Upper lobe of left lung (tissue), 4 donors: ENCODE data around the gene RIOK2.

Source experiments
- EP300 ChIP-seq, 4 donors: sonication (generic); formaldehyde crosslinking; IDR thresholded peaks; one replicate each; pipeline ENCODE4 v1.5.1; 2017; ENCODE audit warnings: antibody characterized with exemption in 4 of 4, control low read depth in 2 of 4
- TF ChIP-seq, protein P1 (sequence below), 6 experiments: fragments of 450-650 bp in 4 of 6; fragments of 200-600 bp in 2 of 6; sonication (generic) in 2 of 6; IDR thresholded peaks; one replicate each; pipeline ENCODE4 v1.5.1; 2016 to 2019; ENCODE audit warnings: antibody characterized with exemption in 6 of 6

DNA sequence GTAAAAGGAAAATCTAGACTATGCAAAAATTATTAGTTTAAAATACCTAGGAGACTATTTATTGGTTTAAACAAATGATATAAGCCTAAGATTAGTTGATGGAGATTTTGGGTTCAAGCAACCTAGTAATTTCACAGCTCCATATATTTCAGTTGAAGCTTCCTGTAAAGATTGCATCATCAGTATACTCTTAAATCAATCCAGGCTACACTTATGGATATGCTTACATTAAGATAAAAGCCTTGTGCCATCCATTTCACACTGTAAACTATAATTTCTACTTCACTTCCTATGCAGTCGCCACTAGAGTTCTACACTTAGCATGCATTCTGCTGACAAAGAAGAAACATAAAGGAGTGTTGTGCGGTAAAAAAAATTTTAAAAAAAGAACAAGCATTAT lies 33.3 kb downstream of the RIOK2 start:
- TF ChIP-seq, protein P1, sequence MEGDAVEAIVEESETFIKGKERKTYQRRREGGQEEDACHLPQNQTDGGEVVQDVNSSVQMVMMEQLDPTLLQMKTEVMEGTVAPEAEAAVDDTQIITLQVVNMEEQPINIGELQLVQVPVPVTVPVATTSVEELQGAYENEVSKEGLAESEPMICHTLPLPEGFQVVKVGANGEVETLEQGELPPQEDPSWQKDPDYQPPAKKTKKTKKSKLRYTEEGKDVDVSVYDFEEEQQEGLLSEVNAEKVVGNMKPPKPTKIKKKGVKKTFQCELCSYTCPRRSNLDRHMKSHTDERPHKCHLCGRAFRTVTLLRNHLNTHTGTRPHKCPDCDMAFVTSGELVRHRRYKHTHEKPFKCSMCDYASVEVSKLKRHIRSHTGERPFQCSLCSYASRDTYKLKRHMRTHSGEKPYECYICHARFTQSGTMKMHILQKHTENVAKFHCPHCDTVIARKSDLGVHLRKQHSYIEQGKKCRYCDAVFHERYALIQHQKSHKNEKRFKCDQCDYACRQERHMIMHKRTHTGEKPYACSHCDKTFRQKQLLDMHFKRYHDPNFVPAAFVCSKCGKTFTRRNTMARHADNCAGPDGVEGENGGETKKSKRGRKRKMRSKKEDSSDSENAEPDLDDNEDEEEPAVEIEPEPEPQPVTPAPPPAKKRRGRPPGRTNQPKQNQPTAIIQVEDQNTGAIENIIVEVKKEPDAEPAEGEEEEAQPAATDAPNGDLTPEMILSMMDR (IDR thresholded peaks at IDR 0.05), result no peak
- TF ChIP-seq EP300 (IDR thresholded peaks at IDR 0.05), result no peak
